Measurements from ENCODE around the gene KRT34.

Gene KRT34

DNA sequence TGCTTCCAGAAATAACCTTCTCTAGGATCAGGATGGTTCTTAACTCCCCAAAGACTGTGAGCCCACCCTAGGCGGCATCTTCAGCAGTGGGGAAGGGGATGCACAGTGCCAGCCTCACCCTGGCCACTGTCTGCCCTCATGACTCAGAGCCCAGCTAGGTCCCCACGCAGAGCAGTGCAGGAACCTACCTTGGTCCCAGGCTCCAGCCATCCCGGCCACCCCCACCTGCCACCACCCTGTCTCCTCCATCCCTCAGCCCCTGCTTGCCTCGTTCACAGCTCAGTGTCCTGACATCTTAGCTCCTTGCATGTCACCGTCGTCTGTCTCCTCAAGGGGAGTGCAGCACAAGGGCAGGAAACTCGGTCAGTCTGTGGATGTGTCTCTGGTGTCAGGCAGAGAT lies 50.5 kb downstream of the KRT34 start:
- DNase-seq (ENCODE audit: low spot score), result no peak

DNA sequence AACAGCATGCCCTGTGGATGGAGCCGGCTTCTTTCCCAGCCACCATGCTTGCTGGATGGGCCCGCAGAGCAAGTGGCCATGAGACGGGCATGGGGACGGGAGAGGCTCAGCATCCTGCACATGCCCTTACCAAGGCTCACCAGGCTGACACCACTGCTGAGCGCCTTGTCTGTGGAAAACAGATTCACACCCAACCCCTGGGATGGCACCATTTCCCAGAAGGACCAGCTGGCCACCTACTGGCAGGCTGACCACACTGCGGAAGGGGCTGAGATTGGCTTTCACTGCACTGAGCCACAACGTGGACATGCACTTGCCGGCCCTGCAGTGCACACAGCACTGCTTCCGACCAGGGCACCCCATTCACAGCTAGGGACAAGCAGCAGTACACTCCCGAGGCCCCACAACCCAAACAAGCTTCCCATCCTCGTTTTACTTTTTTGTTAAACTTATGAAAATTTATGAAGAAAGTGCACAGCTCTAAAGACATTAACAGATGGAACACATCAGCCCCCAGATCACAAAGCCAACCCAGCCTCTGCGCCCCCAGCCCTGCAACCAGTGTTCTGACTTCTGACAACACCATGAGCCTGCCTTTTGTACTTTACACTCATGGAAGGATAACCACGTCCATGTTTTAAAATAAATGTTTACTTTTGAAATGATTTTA lies 52.7 kb downstream of the KRT34 start:
- DNase-seq (ENCODE audit: low spot score), result peak; percentile 34

DNA sequence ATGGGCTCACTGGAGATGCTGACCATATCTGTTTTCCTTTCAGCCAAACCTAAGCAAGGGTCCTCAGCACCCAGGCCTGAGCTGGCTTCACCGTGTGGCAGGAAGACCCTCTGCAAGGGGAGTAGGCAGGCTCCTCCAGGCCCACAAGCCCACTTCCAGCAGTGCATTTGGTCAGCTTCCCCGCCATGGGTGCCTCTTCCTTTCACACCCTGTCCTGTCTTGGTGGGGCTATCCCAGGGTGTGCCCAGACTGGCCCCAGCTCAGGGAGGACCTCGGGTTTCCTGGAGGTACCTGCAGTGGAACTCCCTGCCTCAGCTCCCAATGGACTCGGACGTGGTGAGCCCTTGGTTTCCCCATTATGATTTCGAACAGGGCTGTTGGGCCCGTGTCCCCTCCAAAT lies 53.9 kb downstream of the KRT34 start:
- no peak for DNase-seq (ENCODE audit: low spot score)
